Measurements from ENCODE around the gene BUD31.

The BUD31 gene

DNA sequence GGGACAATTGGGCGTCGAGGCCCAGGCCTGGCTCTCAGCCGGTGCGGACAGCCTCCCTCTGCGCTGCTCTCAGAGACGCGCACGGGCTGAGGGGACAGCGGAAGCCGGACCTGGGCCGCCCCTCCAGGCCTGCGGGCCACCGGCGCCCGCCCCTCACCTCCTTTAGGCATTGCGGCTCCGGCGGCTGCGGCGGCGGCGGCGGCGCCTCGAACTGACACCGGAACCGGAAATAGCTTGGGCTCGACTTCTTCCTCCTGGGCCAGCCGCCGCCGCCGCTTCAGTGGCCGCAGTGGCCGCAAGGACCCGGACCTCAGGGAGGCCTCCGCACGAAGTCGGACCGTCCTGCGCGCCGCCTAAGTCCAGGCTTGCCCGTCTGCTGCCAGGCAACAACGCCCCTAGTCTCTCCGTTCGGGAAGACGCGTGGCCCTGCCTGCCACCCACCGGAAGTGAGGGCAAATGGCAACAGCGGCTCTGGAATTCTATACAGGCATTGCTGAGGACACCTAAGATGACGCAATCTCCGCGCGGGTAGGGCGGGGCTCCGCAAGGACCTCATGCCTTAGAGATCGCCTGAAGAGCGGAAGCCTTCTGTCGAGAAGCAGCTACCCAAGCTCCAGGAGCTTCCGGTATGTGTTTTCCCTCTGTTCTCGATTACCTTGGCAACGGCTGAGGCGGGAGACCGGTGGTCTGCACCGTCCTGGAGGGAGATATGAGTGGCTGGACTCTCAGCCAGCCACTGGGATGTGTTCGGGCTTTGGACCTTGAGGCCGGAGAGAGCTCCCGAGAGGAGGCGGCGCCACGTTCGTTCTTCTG lies at the start of gene BUD31, which contains the start of gene PDAP1:
TSS of gene BUD31 (plus strand) at position 591 of the 813 bp plus-strand sequence. CDS start 2,124 bp downstream, outside the sequence.
TSS of gene PDAP1 (minus strand) at position 219 of the 813 bp plus-strand sequence. CDS start at position 170, 49 bp downstream.
- TF ChIP-seq, protein P1, sequence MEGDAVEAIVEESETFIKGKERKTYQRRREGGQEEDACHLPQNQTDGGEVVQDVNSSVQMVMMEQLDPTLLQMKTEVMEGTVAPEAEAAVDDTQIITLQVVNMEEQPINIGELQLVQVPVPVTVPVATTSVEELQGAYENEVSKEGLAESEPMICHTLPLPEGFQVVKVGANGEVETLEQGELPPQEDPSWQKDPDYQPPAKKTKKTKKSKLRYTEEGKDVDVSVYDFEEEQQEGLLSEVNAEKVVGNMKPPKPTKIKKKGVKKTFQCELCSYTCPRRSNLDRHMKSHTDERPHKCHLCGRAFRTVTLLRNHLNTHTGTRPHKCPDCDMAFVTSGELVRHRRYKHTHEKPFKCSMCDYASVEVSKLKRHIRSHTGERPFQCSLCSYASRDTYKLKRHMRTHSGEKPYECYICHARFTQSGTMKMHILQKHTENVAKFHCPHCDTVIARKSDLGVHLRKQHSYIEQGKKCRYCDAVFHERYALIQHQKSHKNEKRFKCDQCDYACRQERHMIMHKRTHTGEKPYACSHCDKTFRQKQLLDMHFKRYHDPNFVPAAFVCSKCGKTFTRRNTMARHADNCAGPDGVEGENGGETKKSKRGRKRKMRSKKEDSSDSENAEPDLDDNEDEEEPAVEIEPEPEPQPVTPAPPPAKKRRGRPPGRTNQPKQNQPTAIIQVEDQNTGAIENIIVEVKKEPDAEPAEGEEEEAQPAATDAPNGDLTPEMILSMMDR (IDR thresholded peaks at IDR 0.05) = no peak

DNA sequence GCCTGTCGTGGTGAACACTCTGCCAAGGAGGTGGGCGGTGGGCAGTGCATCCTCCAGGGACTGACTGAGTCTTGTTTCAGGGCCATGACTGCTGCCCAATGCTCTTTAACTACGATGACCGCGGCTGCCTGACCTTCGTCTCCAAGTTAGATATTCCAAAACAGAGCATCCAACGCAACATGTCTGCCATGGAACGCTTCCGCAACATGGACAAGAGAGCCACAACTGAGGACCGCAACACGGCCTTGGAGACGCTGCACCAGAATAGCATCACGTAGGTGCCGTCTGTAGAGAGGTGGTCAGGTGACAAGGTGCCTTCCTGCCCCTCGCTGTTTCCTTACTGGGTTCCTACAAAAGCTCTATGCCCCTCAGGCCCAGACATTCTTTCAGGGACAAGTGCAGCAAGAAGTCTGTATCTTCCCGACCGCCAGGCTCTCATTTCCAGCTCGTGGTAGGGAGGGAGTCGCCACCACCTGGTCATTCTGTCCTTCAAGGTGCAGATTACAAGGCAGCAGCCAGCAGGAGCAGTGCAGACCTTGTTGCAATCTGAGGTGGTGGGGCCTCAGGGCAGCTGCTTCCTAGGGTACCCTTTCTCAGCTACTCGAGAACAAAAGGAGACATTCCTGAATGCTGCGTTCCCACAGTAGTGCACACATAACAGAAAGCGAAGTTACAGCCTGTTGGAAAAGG lies 49.2 kb upstream of the BUD31 start:
- TF ChIP-seq, protein P1 (IDR thresholded peaks at IDR 0.05) = no peak

GRCh38 chr7:99362801-99363200 lies 46.0 kb upstream of the BUD31 start:
- TF ChIP-seq, protein P1 (IDR thresholded peaks at IDR 0.05) = no peak

DNA sequence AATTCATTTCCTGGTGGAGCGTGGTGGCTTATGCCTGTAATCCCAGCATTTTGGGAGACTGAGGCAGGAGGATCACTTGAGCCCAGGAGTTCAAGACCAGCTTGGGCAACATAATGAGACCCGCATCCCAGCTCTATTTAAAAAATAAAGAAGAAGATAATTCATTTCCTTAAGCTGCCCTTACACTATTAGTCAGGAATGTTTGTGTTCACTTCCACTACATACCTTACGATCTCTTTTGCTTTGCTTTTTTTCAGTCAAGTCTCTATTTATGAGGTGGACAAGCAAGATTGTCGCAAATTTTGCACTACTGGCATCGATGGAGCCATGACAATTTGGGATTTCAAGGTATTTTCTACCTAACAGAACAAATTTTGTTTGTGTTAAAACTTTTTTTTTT lies 45.5 kb upstream of the BUD31 start:
- TF ChIP-seq, protein P1 (IDR thresholded peaks at IDR 0.05) = no peak

DNA sequence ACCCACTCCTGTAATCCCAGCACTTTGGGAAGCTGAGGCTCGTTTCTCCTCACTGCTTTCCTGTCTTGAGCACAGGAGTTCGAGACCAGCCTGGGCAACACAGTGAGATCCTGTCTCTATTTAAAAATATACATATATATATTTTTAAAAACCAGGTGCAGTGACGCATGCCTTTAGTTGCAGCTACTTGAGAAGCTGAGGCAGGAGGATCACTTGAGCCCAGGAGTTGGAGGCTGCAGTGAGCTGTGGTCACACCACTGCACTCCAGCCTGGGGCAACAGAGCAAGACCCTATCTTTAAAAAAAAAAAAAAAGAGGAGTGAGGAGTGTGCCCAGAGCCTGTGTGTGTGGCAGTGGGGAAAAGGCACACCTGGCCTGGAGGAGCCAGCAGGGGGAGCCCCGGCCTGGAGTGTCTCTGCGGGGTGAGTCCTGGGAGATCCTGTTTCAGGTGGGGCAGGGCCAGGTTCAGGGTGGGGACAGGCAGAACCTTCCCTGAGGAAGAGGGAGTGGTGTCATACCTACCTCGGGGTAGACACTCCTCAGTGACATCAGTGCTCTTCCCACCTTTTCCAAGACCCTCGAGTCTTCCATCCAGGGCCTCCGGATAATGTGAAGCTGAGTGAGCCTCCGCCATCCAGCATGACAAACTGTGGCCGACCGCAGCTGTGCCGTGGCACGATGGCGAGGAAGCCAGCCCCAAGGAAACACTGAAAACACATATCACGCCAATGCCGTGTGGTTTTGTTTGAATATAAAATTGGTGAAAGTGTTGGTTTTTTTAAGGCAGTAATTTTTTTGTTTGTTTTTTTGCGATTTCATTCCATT lies 43.2 kb upstream of the BUD31 start:
- TF ChIP-seq, protein P1 (IDR thresholded peaks at IDR 0.05) = peak; percentile 61

DNA sequence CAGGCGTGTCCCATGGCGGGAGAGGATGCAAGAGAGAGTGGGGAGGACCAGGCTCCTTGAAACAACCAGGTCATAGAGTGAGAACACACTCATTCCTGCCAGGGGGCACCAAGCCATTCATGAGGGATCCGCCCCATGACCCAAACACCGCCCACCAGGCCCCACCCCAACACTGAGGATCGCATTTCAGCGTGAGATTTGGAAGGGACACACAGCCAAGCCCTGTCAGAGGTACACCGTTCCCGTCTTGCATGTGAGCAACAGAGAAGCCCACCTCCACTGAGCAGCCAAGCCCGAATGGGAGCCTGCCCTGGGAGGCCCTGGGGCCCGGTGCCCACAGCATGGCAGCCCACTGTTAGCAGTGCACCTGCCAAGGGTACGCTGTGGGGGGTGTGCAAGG lies 42.1 kb upstream of the BUD31 start:
- TF ChIP-seq, protein P1 (IDR thresholded peaks at IDR 0.05) = no peak

- TF ChIP-seq, protein P1 (IDR thresholded peaks at IDR 0.05) = no peak
Measured at GRCh38 chr7:99368750-99369389, 39.9 kb upstream of the BUD31 start.

All from LNCAP (cell line).